GM19395 (cell line): Measurements from ENCODE around the gene ACR.

ENCODE experiments used
- ATAC-seq: cut with Tn5 transposase; IDR thresholded peaks from one replicate; pipeline ENCODE4 v1.9.1; 2021; ENCODE audit warnings: mild to moderate bottlenecking, moderate library complexity; ENCODE audit not compliant: unreplicated experiment

ACR gene

GRCh38 chr22:50716290-50717024 is 21.5 kb upstream of the ACR start:
- no peak for ATAC-seq

- no peak for ATAC-seq
Measured at GRCh38 chr22:50717709-50718351, 20.2 kb upstream of the ACR start.

- no peak for ATAC-seq
Measured at GRCh38 chr22:50718352-50718709, 19.7 kb upstream of the ACR start.

- no peak for ATAC-seq
Measured at GRCh38 chr22:50719814-50720300, 18.1 kb upstream of the ACR start.

GRCh38 chr22:50720301-50721256 is 17.4 kb upstream of the ACR start:
- no peak for ATAC-seq

GRCh38 chr22:50721257-50721844 is 16.7 kb upstream of the ACR start:
- ATAC-seq: no peak

- no peak for ATAC-seq
Measured at GRCh38 chr22:50722048-50722701, 15.8 kb upstream of the ACR start.

- ATAC-seq: no peak
Measured at GRCh38 chr22:50722716-50723428, 15.1 kb upstream of the ACR start.

- ATAC-seq: no peak
Measured at GRCh38 chr22:50723991-50724390, 14.0 kb upstream of the ACR start.

- ATAC-seq: no peak
Measured at GRCh38 chr22:50724616-50725015, 13.4 kb upstream of the ACR start.

- ATAC-seq: no peak
Measured at GRCh38 chr22:50725597-50725996, 12.4 kb upstream of the ACR start.

- ATAC-seq: no peak
Measured at GRCh38 chr22:50726643-50727340, 11.2 kb upstream of the ACR start.

GRCh38 chr22:50727678-50728522 is 10.1 kb upstream of the ACR start:
- no peak for ATAC-seq

GRCh38 chr22:50728523-50728931 is 9.5 kb upstream of the ACR start:
- ATAC-seq: no peak

- ATAC-seq: no peak
Measured at GRCh38 chr22:50729391-50730012, 8.5 kb upstream of the ACR start.

GRCh38 chr22:50730013-50730891 is 7.8 kb upstream of the ACR start:
- ATAC-seq: no peak
